Stimulated activated memory B cell treated with anti-CD40 and anti-IgM and Interleukin-4, amounts not matched to agents 10 μg/mL and 1 μg/mL and 100 μg/mL, for 72 hours (primary cell): Measurements from ENCODE around the gene SCIN.
"Not testable (repeated sequence)": the region's sequence is repeated elsewhere in the genome, so short reads cannot be mapped to it uniquely, and the experiment has no call there.

ENCODE experiments used
- ATAC-seq: fragments of 150-1000 bp; cut with Tn5 transposase; 2 replicates; pipeline ENCODE4 v1.10.0; 2021
- H3K27ac Mint-ChIP-seq: one replicate; pipeline ENCODE4 v1.8.0; 2022; ENCODE audit warnings: mild to moderate bottlenecking, mixed read lengths
- H3K27me3 Mint-ChIP-seq: one replicate; pipeline ENCODE4 v1.8.0; 2022; ENCODE audit warnings: mixed read lengths
- H3K36me3 Mint-ChIP-seq: one replicate; pipeline ENCODE4 v1.8.0; 2022; ENCODE audit warnings: mixed read lengths
- H3K4me1 Mint-ChIP-seq: one replicate; pipeline ENCODE4 v1.8.0; 2022; ENCODE audit warnings: mixed read lengths
- H3K4me3 Mint-ChIP-seq: one replicate; pipeline ENCODE4 v1.8.0; 2022; ENCODE audit warnings: mild to moderate bottlenecking, moderate library complexity, mixed read lengths
- H3K9me3 Mint-ChIP-seq: one replicate; pipeline ENCODE4 v1.8.0; 2022; ENCODE audit warnings: mixed read lengths

The SCIN gene

GRCh38 chr7:12554872-12555271 lies 15.6 kb upstream of the SCIN start:
- H3K27me3 Mint-ChIP-seq, result peaks cover 15% of the 10 kb centered on the region
- no peaks in the 10 kb centered on the region for H3K4me1 Mint-ChIP-seq
- no peaks in the 10 kb centered on the region for H3K36me3 Mint-ChIP-seq
- H3K4me3 Mint-ChIP-seq, result no peak overlapping the region
- peaks cover 3% of the 10 kb centered on the region for H3K9me3 Mint-ChIP-seq
- H3K27ac Mint-ChIP-seq, result no peak overlapping the region
- ATAC-seq, result no peak

GRCh38 chr7:12555695-12556094 lies 14.8 kb upstream of the SCIN start:
- not testable (repeated sequence) for H3K4me1 Mint-ChIP-seq, H3K4me3 Mint-ChIP-seq, ATAC-seq, H3K36me3 Mint-ChIP-seq, H3K27ac Mint-ChIP-seq, H3K9me3 Mint-ChIP-seq
- peaks cover 15% of the 10 kb centered on the region for H3K27me3 Mint-ChIP-seq

GRCh38 chr7:12556139-12556792 lies 14.3 kb upstream of the SCIN start:
- peak; percentile 57 for ATAC-seq
- peaks cover 15% of the 10 kb centered on the region for H3K27me3 Mint-ChIP-seq
- not testable (repeated sequence) for H3K27ac Mint-ChIP-seq, H3K4me3 Mint-ChIP-seq, H3K36me3 Mint-ChIP-seq, H3K9me3 Mint-ChIP-seq, H3K4me1 Mint-ChIP-seq

- Mint-ChIP-seq H3K27me3 (peaks cover 15% of the 10 kb centered on the region), H3K36me3 (no peaks in the 10 kb centered on the region), H3K9me3 (peaks cover 3% of the 10 kb centered on the region), H3K27ac (no peak overlapping the region), H3K4me3 (no peak overlapping the region), H3K4me1 (no peaks in the 10 kb centered on the region)
- no peak for ATAC-seq
Measured at GRCh38 chr7:12557282-12557681, 13.2 kb upstream of the SCIN start.

GRCh38 chr7:12564996-12565764 lies 5.3 kb upstream of the SCIN start:
- peaks cover 15% of the 10 kb centered on the region for H3K27me3 Mint-ChIP-seq
- H3K4me3 Mint-ChIP-seq, result no peak overlapping the region
- H3K27ac Mint-ChIP-seq, result no peak overlapping the region
- no peaks in the 10 kb centered on the region for H3K9me3 Mint-ChIP-seq
- no peaks in the 10 kb centered on the region for H3K36me3 Mint-ChIP-seq
- no peak for ATAC-seq
- H3K4me1 Mint-ChIP-seq, result peaks cover 11% of the 10 kb centered on the region

GRCh38 chr7:12565873-12566272 lies 4.6 kb upstream of the SCIN start:
- H3K27me3 Mint-ChIP-seq, result peaks cover 22% of the 10 kb centered on the region
- peaks cover 17% of the 10 kb centered on the region for H3K4me1 Mint-ChIP-seq
- no peak overlapping the region for H3K4me3 Mint-ChIP-seq
- H3K27ac Mint-ChIP-seq, result no peak overlapping the region
- no peak for ATAC-seq
- no peaks in the 10 kb centered on the region for H3K36me3 Mint-ChIP-seq
- H3K9me3 Mint-ChIP-seq, result no peaks in the 10 kb centered on the region

GRCh38 chr7:12567015-12567414 lies 3.5 kb upstream of the SCIN start:
- Mint-ChIP-seq H3K27me3 (peaks cover 33% of the 10 kb centered on the region), H3K27ac (no peak overlapping the region), H3K36me3 (no peaks in the 10 kb centered on the region), H3K4me1 (peaks cover 22% of the 10 kb centered on the region), H3K4me3 (no peak overlapping the region), H3K9me3 (no peaks in the 10 kb centered on the region)
- no peak for ATAC-seq

- Mint-ChIP-seq H3K4me3 (no peak overlapping the region), H3K4me1 (peaks cover 29% of the 10 kb centered on the region), H3K9me3 (no peaks in the 10 kb centered on the region), H3K36me3 (no peaks in the 10 kb centered on the region), H3K27ac (no peak overlapping the region), H3K27me3 (peaks cover 34% of the 10 kb centered on the region)
- ATAC-seq, result no peak
Measured at GRCh38 chr7:12569673-12570072, 847 bp upstream of the SCIN start.

GRCh38 chr7:12570168-12570533 lies 369 bp upstream of the SCIN start:
- Mint-ChIP-seq H3K27me3 (peaks cover 34% of the 10 kb centered on the region), H3K27ac (no peak overlapping the region), H3K9me3 (no peaks in the 10 kb centered on the region), H3K4me1 (peaks cover 29% of the 10 kb centered on the region), H3K36me3 (no peaks in the 10 kb centered on the region), H3K4me3 (peak overlapping the region; percentile 77)
- no peak for ATAC-seq

- Mint-ChIP-seq H3K9me3 (no peaks in the 10 kb centered on the region), H3K36me3 (no peaks in the 10 kb centered on the region), H3K4me3 (no peak overlapping the region), H3K4me1 (peaks cover 29% of the 10 kb centered on the region), H3K27ac (no peak overlapping the region), H3K27me3 (peaks cover 34% of the 10 kb centered on the region)
- no peak for ATAC-seq
Measured at GRCh38 chr7:12571691-12572090, 1.2 kb downstream of the SCIN start.

- no peaks in the 10 kb centered on the region for H3K9me3 Mint-ChIP-seq
- H3K4me1 Mint-ChIP-seq, result peaks cover 22% of the 10 kb centered on the region
- no peak overlapping the region for H3K27ac Mint-ChIP-seq
- no peaks in the 10 kb centered on the region for H3K36me3 Mint-ChIP-seq
- no peak overlapping the region for H3K4me3 Mint-ChIP-seq
- H3K27me3 Mint-ChIP-seq, result peaks cover 34% of the 10 kb centered on the region
- ATAC-seq, result no peak
Measured at GRCh38 chr7:12572941-12573575, 2.5 kb downstream of the SCIN start.

- no peak for ATAC-seq
- Mint-ChIP-seq H3K4me3 (no peak overlapping the region), H3K4me1 (peaks cover 22% of the 10 kb centered on the region), H3K9me3 (no peaks in the 10 kb centered on the region), H3K36me3 (no peaks in the 10 kb centered on the region), H3K27me3 (peaks cover 27% of the 10 kb centered on the region), H3K27ac (no peak overlapping the region)
Measured at GRCh38 chr7:12573885-12574284, 3.4 kb downstream of the SCIN start.

GRCh38 chr7:12578930-12579640 lies 8.6 kb downstream of the SCIN start:
- H3K36me3 Mint-ChIP-seq, result no peaks in the 10 kb centered on the region
- no peaks in the 10 kb centered on the region for H3K4me1 Mint-ChIP-seq
- no peak for ATAC-seq
- no peak overlapping the region for H3K27ac Mint-ChIP-seq
- no peaks in the 10 kb centered on the region for H3K27me3 Mint-ChIP-seq
- H3K4me3 Mint-ChIP-seq, result no peak overlapping the region
- H3K9me3 Mint-ChIP-seq, result no peaks in the 10 kb centered on the region

GRCh38 chr7:12581897-12582296 lies 11.4 kb downstream of the SCIN start:
- no peak for ATAC-seq
- Mint-ChIP-seq H3K36me3 (no peaks in the 10 kb centered on the region), H3K9me3 (no peaks in the 10 kb centered on the region), H3K27me3 (no peaks in the 10 kb centered on the region), H3K4me3 (no peak overlapping the region), H3K27ac (no peak overlapping the region), H3K4me1 (peaks cover 12% of the 10 kb centered on the region)

- Mint-ChIP-seq H3K4me1 (peaks cover 12% of the 10 kb centered on the region), H3K27me3 (no peaks in the 10 kb centered on the region), H3K9me3 (no peaks in the 10 kb centered on the region), H3K27ac (no peak overlapping the region), H3K36me3 (no peaks in the 10 kb centered on the region), H3K4me3 (no peak overlapping the region)
- no peak for ATAC-seq
Measured at GRCh38 chr7:12582362-12582761, 11.8 kb downstream of the SCIN start.
